Jurkat, Clone E6-1 (cell line): Measurements from ENCODE around the gene CACNA1C.
"Not testable (repeated sequence)": the region's sequence is repeated elsewhere in the genome, so short reads cannot be mapped to it uniquely, and the experiment has no call there.

ENCODE experiments used
- DNase-seq: peaks from one replicate; pipeline ENCODE4 v3.0.0-alpha.2; 2011; ENCODE audit warnings: low read depth, low spot score
- H3K4me3 ChIP-seq: 2 replicates; pipeline ENCODE4 v1.5.1; 2011; ENCODE audit warnings: mild to moderate bottlenecking, low read length, control low read depth, moderate library complexity

The CACNA1C gene

GRCh38 chr12:2678426-2678825, 625.6 kb downstream of the CACNA1C start:
- no peak for DNase-seq

GRCh38 chr12:2679068-2679815, 626.5 kb downstream of the CACNA1C start:
- H3K4me3 ChIP-seq = no peak overlapping the region
- no peak for DNase-seq

More at GRCh38 chr12:2678426-2678825, 625.6 kb downstream of the CACNA1C start:
- no peak overlapping the region for H3K4me3 ChIP-seq

- no peak overlapping the region for H3K4me3 ChIP-seq
- no peak for DNase-seq
Measured at GRCh38 chr12:2679816-2680675, 627.3 kb downstream of the CACNA1C start.

GRCh38 chr12:2680676-2681039, 627.9 kb downstream of the CACNA1C start:
- no peak overlapping the region for H3K4me3 ChIP-seq
- DNase-seq = no peak

- no peak for DNase-seq
- no peak overlapping the region for H3K4me3 ChIP-seq
Measured at GRCh38 chr12:2681450-2682205, 628.8 kb downstream of the CACNA1C start.

- DNase-seq = peak; percentile 54
- no peak overlapping the region for H3K4me3 ChIP-seq
Measured at GRCh38 chr12:2682296-2683251, 629.8 kb downstream of the CACNA1C start.

GRCh38 chr12:2683283-2684025, 630.7 kb downstream of the CACNA1C start:
- no peak for DNase-seq
- H3K4me3 ChIP-seq = no peak overlapping the region

GRCh38 chr12:2684026-2684325, 631.2 kb downstream of the CACNA1C start:
- not testable (repeated sequence) for H3K4me3 ChIP-seq, DNase-seq

GRCh38 chr12:2685620-2686279, 633.0 kb downstream of the CACNA1C start:
- H3K4me3 ChIP-seq, DNase-seq: not testable (repeated sequence)

- no peak overlapping the region for H3K4me3 ChIP-seq
- DNase-seq = no peak
Measured at GRCh38 chr12:2686280-2686646, 633.5 kb downstream of the CACNA1C start.

GRCh38 chr12:2687058-2687457, 634.3 kb downstream of the CACNA1C start:
- DNase-seq = no peak
- H3K4me3 ChIP-seq = no peak overlapping the region

- DNase-seq = no peak
Measured at GRCh38 chr12:2687726-2688125, 634.9 kb downstream of the CACNA1C start.

GRCh38 chr12:2688381-2688931, 635.7 kb downstream of the CACNA1C start:
- H3K4me3 ChIP-seq = no peak overlapping the region
- DNase-seq = no peak

More at GRCh38 chr12:2687726-2688125, 634.9 kb downstream of the CACNA1C start:
- H3K4me3 ChIP-seq = no peak overlapping the region

- no peak overlapping the region for H3K4me3 ChIP-seq
- DNase-seq = no peak
Measured at GRCh38 chr12:2689393-2689792, 636.6 kb downstream of the CACNA1C start.

GRCh38 chr12:2689879-2690278, 637.1 kb downstream of the CACNA1C start:
- no peak overlapping the region for H3K4me3 ChIP-seq
- DNase-seq = no peak

- DNase-seq = no peak
- H3K4me3 ChIP-seq = peak overlapping the region; percentile 77
Measured at GRCh38 chr12:2690348-2691005, 637.7 kb downstream of the CACNA1C start.

GRCh38 chr12:2691006-2691344, 638.2 kb downstream of the CACNA1C start:
- H3K4me3 ChIP-seq = peak overlapping the region; percentile 77
- DNase-seq = peak; percentile 75
